Measurements from ENCODE around the gene HMX3. TPM values are rescaled to one million over a fixed set of nuclear protein-coding genes. Genes with fewer than 3 reads are reported as not detected.

HMX3 gene
- not detected in 5 replicates for total RNA-seq (2022; extraction: Qiagen RNA extraction; ENCODE audit: low read depth)

DNA sequence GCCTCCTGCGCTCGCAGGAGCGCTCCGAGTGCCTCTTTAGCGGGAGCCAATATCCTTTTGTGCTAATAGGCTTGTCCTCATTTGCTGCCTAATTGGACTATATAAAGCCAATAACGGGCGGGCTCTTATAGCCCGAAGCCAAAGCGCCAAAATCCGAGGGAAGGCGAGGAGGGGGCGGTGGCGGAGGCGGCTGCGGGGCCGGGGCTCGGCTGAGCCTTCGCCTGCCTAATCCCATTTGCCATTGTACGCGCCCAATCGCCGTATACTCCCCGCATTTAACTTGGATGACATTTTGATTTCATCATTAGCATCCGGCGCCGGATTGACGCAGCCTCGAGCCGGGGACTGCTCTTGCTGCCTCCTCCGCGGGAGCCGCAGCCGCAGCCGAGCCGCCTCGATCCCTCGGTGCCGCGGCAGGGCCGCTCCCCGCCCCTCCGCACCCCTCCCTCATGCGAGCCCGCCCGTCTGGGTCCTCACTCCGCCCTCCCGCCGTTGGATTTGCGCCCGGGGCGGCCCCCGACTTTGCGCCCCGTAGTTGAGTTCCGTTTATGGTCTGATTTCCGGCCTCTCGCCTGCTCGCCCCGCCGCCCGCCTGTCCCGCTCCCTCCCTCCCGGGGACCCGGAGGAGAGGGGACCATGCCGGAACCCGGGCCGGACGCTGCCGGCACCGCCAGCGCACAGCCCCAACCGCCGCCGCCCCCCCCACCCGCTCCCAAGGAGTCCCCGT lies at the start of gene HMX3:
Gene HMX3, plus strand, starts transcription at position 556 of the 727 bp plus-strand sequence. Its CDS starts 81 bp downstream, at position 637.

DNA sequence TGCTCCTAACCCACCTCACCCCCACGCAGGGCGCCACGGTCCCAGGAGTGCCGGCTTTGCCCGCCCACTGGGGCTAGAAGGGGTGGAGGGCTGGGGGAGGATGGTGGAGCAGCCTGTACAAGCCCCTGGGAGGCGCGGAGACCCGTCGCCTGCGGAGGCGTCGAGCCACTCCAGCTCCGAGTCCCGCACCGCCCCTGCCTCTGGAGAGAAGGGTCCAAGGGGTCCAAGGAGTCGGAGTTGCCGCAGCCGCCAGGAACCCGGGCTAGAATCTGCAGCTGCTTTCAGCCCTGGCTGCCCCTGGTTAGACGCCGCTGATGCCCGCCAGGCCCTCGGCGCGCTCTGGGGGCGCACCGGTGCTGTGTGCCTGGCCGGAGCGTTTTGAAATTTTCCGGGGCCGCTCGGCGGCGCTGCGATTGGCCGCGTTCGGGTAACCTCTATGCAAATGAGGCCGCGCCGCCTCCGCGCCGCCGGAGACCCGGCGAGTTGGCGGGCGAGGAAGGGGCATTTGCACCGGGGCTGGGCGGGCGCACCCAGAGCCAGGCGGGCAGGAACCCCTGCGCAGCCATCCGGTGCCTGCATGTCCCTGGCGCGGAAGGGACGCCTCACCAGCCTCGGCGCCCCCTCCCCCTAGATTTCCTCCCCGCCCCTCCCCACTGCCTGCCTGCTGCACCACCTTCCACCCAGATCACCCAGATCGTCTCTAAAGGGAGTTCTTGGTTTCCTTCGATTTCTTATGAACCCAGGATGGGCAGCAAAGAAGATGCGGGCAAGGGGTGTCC lies 12.1 kb downstream of the HMX3 start, which contains the start of gene HMX2:
Gene HMX2, plus strand, starts transcription at position 502 of the 779 bp plus-strand sequence. Its CDS starts 243 bp downstream, at position 745.

DNA sequence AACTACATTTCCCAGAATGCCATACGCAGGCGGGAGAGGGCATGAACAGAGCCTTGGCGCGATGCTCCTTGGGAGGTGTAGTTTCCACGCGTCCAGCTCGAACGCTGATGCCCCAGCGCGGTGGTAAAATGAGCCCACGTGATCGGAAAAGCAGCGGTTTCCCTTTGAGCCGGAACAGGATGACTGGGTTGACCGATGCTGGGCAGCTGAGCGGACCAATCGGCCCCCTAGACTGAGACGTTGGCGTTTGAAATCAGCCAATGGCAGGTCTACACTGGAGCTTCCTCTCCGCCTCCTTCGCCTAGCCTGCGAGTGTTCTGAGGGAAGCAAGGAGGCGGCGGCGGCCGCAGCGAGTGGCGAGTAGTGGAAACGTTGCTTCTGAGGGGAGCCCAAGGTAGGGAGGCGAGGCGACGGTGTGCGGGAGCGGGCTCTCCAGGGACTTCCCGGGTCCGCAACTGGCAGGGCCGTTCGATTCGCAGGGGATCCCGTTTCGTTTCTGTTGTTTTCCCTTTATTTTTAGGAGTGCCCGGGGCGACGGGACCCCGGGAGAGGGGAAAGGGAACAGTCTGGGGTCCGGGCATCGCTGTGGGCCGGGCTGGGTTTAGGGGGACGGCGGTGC lies 18.4 kb downstream of the HMX3 start, which contains the start of gene BUB3:
Gene BUB3, plus strand, starts transcription at position 311 of the 619 bp plus-strand sequence. CDS start 516 bp downstream, outside the sequence.

Other genes with a start within 250 kb of the HMX3 start
- gene FAM24A, start 225.4 kb upstream of the HMX3 start, total RNA-seq (2022; extraction: Qiagen RNA extraction; ENCODE audit: low read depth), result not detected in 5 replicates
- gene C10orf88, start 181.7 kb upstream of the HMX3 start, total RNA-seq (2022; extraction: Qiagen RNA extraction; ENCODE audit: low read depth), result 7.2 to 9.3 TPM (median 8.7 TPM) in 5 replicates
- gene PSTK, start 155.6 kb upstream of the HMX3 start, total RNA-seq (2022; extraction: Qiagen RNA extraction; ENCODE audit: low read depth), result 4.7 to 5.4 TPM (median 5.1 TPM) in 5 replicates
- 5.8 to 7.5 TPM (median 6.6 TPM) in 5 replicates for gene IKZF5, start 127.2 kb upstream of the HMX3 start, total RNA-seq (2022; extraction: Qiagen RNA extraction; ENCODE audit: low read depth)
- gene ACADSB, start 127.0 kb upstream of the HMX3 start, total RNA-seq (2022; extraction: Qiagen RNA extraction; ENCODE audit: low read depth), result 5.1 to 9.2 TPM (median 7.7 TPM) in 5 replicates
- gene HMX2, start 12.2 kb downstream of the HMX3 start, total RNA-seq (2022; extraction: Qiagen RNA extraction; ENCODE audit: low read depth), result 0.10 to 0.18 TPM (median 0.16 TPM) in 4 of 5 replicates, not detected in the other
- gene BUB3, start 18.4 kb downstream of the HMX3 start, total RNA-seq (2022; extraction: Qiagen RNA extraction; ENCODE audit: low read depth), result 172 to 206 TPM (median 180 TPM) in 5 replicates

Measured in A549 treated with CpdA at 1 μM for 4 hours (cell line).